Astrocyte (in vitro differentiated cells and primary cell): ENCODE measurements around the gene PRR36. TPM values are rescaled to one million over a fixed set of nuclear protein-coding genes. Genes with fewer than 3 reads are reported as not detected.

Experiments used
- DNase-seq: peaks from one replicate; pipeline ENCODE4 v3.0.0-alpha.2; 2010; ENCODE audit warnings: low read depth
- FAIRE-seq: peaks from 2 replicates; lab custom pipeline; 2011; peaks lifted over from hg19 to GRCh38; lab: Jason Lieb, UNC
- H2AFZ ChIP-seq: 2 replicates; pipeline ENCODE4 v1.6.0; 2012; ENCODE audit warnings: low read depth, low read length, inconsistent platforms
- H3K27ac ChIP-seq: 2 replicates; pipeline ENCODE4 v1.5.1; 2011; ENCODE audit warnings: low read depth, low read length, inconsistent platforms
- H3K27me3 ChIP-seq: 2 replicates; pipeline ENCODE4 v1.6.0; 2011; ENCODE audit warnings: low read length, inconsistent platforms; ENCODE audit not compliant: insufficient read depth
- H3K36me3 ChIP-seq: 2 replicates; pipeline ENCODE4 v1.5.1; 2011; ENCODE audit warnings: low read length, inconsistent platforms; ENCODE audit not compliant: insufficient read depth
- H3K4me1 ChIP-seq: 2 replicates; pipeline ENCODE4 v1.5.1; 2011; ENCODE audit warnings: low read length, inconsistent platforms; ENCODE audit not compliant: insufficient read depth
- H3K4me2 ChIP-seq: 2 replicates; pipeline ENCODE4 v1.6.0; 2012; ENCODE audit warnings: low read length, inconsistent platforms
- H3K4me3 ChIP-seq: 2 replicates; pipeline ENCODE4 v1.5.1; 2011; ENCODE audit warnings: low read depth, mild to moderate bottlenecking, low read length, inconsistent platforms; ENCODE audit not compliant: insufficient read depth
- H3K79me2 ChIP-seq: 2 replicates; pipeline ENCODE4 v1.6.0; 2012; ENCODE audit warnings: mild to moderate bottlenecking, low read length, inconsistent platforms; ENCODE audit not compliant: insufficient read depth
- H3K9ac ChIP-seq: 2 replicates; pipeline ENCODE4 v1.6.0; 2012; ENCODE audit warnings: mild to moderate bottlenecking, low read length, inconsistent platforms
- H3K9me3 ChIP-seq: 2 replicates; pipeline ENCODE4 v1.5.1; 2012; ENCODE audit warnings: low read depth, mild to moderate bottlenecking, low read length, inconsistent platforms; ENCODE audit not compliant: insufficient read depth
- H4K20me1 ChIP-seq: 2 replicates; pipeline ENCODE4 v1.6.0; 2012; ENCODE audit warnings: low read length, inconsistent platforms; ENCODE audit not compliant: insufficient read depth
- H3K27ac Mint-ChIP-seq: one replicate; pipeline ENCODE4 v1.8.0; 2021; ENCODE audit warnings: mild to moderate bottlenecking, mixed read lengths; ENCODE audit not compliant: unreplicated experiment
- H3K27me3 Mint-ChIP-seq: one replicate; pipeline ENCODE4 v1.8.0; 2021; ENCODE audit warnings: low read depth, mixed read lengths; ENCODE audit not compliant: unreplicated experiment
- H3K36me3 Mint-ChIP-seq: one replicate; pipeline ENCODE4 v1.8.0; 2021; ENCODE audit warnings: low read depth, mixed read lengths; ENCODE audit not compliant: unreplicated experiment
- H3K4me1 Mint-ChIP-seq: one replicate; pipeline ENCODE4 v1.8.0; 2021; ENCODE audit warnings: low read depth, mixed read lengths; ENCODE audit not compliant: unreplicated experiment
- H3K4me3 Mint-ChIP-seq: one replicate; pipeline ENCODE4 v1.8.0; 2021; ENCODE audit warnings: mild to moderate bottlenecking, moderate library complexity, mixed read lengths; ENCODE audit not compliant: unreplicated experiment
- H3K9me3 Mint-ChIP-seq: one replicate; pipeline ENCODE4 v1.8.0; 2021; ENCODE audit warnings: mild to moderate bottlenecking, mixed read lengths; ENCODE audit not compliant: unreplicated experiment
- CTCF ChIP-seq: IDR thresholded peaks from 2 replicates; pipeline ENCODE4 v1.5.1; 2011; ENCODE audit warnings: low read depth, mild to moderate bottlenecking, inconsistent platforms, low read length, moderate library complexity; ENCODE audit not compliant: insufficient read depth
- EZH2 ChIP-seq: IDR thresholded peaks from 2 replicates; pipeline ENCODE4 v1.6.1; 2012; ENCODE audit warnings: mild to moderate bottlenecking, low read length, inconsistent platforms; ENCODE audit not compliant: insufficient read depth
- total RNA-seq: library from RNA; stranded (reverse); gene quantifications from 2 replicates; pipeline ENCODE4 v1.2.1, GENCODE V29; 2021

The PRR36 gene
- total RNA-seq, 1 donor from 2014 or later: 1.3 TPM

GRCh38 chr19:7840629-7841028 lies 33.6 kb downstream of the PRR36 start:
- H3K9me3 Mint-ChIP-seq: no peaks in the 10 kb centered on the region

DNA sequence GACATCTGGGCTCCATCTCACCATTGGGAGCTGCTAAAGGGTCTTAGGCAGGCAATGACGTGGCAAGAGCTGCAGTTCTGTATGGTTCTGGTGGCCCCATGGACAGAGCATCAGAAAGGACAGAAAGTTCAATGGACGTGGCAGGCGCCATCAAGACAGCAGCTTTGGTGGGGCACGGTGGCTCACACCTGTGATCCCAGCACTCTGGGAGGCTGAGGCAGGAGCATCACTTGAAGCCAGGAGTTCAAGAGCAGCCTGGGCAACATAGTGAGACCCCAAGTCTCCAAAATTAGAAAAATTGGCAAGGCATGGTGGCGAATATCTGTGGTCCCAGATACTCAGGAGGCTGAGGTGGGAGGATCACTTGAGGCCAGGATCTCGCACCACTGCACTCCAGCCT lies 34.7 kb downstream of the PRR36 start:
- FAIRE-seq (no peak), DNase-seq (no peak)
- H3K9ac ChIP-seq: no peak overlapping the region
- no peaks in the 10 kb centered on the region for H3K9me3 Mint-ChIP-seq
- H3K4me1 Mint-ChIP-seq: peaks cover 2% of the 10 kb centered on the region
- H3K27me3 Mint-ChIP-seq: no peaks in the 10 kb centered on the region
- no peaks in the 10 kb centered on the region for H3K27me3 ChIP-seq
- H3K36me3 ChIP-seq: no peaks in the 10 kb centered on the region
- peaks cover 22% of the 10 kb centered on the region for H3K79me2 ChIP-seq
- no peak overlapping the region for H3K4me3 Mint-ChIP-seq
- H2AFZ ChIP-seq: no peak overlapping the region
- no peak overlapping the region for H3K4me3 ChIP-seq
- peaks cover 31% of the 10 kb centered on the region for H4K20me1 ChIP-seq
- H3K4me1 ChIP-seq: peaks cover 8% of the 10 kb centered on the region
- no peak for TF ChIP-seq EZH2
- no peak for TF ChIP-seq CTCF
- H3K9me3 ChIP-seq: no peaks in the 10 kb centered on the region
- H3K27ac Mint-ChIP-seq: no peak overlapping the region
- no peak overlapping the region for H3K27ac ChIP-seq
- H3K36me3 Mint-ChIP-seq: peaks cover 4% of the 10 kb centered on the region
- no peak overlapping the region for H3K4me2 ChIP-seq

More at GRCh38 chr19:7840629-7841028, 33.6 kb downstream of the PRR36 start:
- no peak overlapping the region for H3K27ac Mint-ChIP-seq
- Histone ChIP-seq H4K20me1 (peaks cover 39% of the 10 kb centered on the region), H3K9me3 (no peaks in the 10 kb centered on the region), H2AFZ (no peak overlapping the region), H3K27me3 (no peaks in the 10 kb centered on the region), H3K4me2 (no peak overlapping the region), H3K9ac (no peak overlapping the region), H3K79me2 (peaks cover 14% of the 10 kb centered on the region), H3K36me3 (no peaks in the 10 kb centered on the region), H3K4me3 (no peak overlapping the region), H3K4me1 (peaks cover 8% of the 10 kb centered on the region), H3K27ac (no peak overlapping the region)
- peaks cover 2% of the 10 kb centered on the region for H3K4me1 Mint-ChIP-seq
- no peak for FAIRE-seq
- TF ChIP-seq CTCF (no peak), EZH2 (no peak)
- no peak overlapping the region for H3K4me3 Mint-ChIP-seq
- no peaks in the 10 kb centered on the region for H3K27me3 Mint-ChIP-seq
- no peak for DNase-seq
- H3K36me3 Mint-ChIP-seq: peaks cover 4% of the 10 kb centered on the region

DNA sequence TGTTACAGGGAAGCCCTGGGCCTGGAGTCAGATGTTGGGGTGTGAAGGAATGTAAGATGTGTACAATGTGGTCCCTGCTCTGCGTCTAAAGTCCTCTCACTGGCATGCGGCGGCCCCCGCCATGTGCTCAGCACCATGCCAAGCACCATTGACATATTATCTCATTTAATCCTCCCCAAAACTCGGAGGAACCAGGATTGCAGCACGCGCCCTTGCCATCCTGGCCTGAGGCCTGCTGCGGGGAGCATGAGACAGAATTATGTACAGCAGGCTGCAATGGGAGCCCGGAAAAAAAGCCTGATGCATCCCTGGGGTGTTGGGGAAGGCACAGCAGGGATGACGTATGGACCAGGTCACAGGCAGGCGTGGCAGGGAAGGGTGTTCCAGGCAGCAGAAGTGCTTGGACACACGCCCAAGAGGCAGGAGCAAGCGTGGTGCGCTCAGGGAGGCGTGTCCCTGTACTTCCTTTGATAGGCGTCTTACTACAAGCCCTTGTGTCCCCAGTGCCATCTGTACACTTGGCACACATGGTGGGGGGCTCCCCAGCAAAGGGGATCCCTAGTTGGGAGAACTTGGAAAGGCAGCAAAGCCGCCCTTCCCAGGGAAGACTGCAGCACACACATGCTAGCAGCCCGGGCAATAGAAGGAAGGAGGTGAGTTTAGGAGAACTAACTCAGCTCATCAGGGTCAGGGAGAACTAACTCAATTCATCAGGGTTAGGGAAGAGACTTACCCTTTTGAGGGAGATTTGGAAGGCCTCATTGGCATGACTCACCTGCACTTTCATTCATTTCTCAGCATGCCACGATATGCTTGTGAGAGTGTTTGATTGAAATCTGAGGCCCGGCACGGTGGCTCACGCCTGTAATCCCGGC lies 40.7 kb downstream of the PRR36 start:
- DNase-seq: peak; percentile 47

More for the DNA sequence above, 40.7 kb downstream of the PRR36 start:
- peak overlapping the region; percentile 10 for H3K27ac Mint-ChIP-seq
- Histone ChIP-seq H3K4me2 (peak overlapping the region; percentile 25), H3K9me3 (no peaks in the 10 kb centered on the region), H4K20me1 (peaks cover 39% of the 10 kb centered on the region), H2AFZ (no peak overlapping the region), H3K4me1 (peaks cover 19% of the 10 kb centered on the region), H3K4me3 (no peak overlapping the region), H3K9ac (no peak overlapping the region), H3K27ac (no peak overlapping the region), H3K79me2 (peaks cover 17% of the 10 kb centered on the region), H3K36me3 (no peaks in the 10 kb centered on the region), H3K27me3 (no peaks in the 10 kb centered on the region)
- peaks cover 16% of the 10 kb centered on the region for H3K4me1 Mint-ChIP-seq
- H3K27me3 Mint-ChIP-seq: peaks cover 5% of the 10 kb centered on the region
- no peak overlapping the region for H3K4me3 Mint-ChIP-seq
- H3K36me3 Mint-ChIP-seq: no peaks in the 10 kb centered on the region
- H3K9me3 Mint-ChIP-seq: no peaks in the 10 kb centered on the region
- TF ChIP-seq EZH2 (no peak), CTCF (no peak)
- FAIRE-seq: no peak
